NCI-H146 treated with DMSO at 0.1 percent for 48 hours (cell line): ENCODE measurements around the gene GPR148.
A peak's percentile ranks its signal among the peaks of the same experiment; 100 is the strongest.

Experiments used
- DNase-seq: peaks from one replicate; lab custom pipeline; 2025; ENCODE audit not compliant: unreplicated experiment; lab: John Stamatoyannopoulos, UW

GPR148 gene

DNA sequence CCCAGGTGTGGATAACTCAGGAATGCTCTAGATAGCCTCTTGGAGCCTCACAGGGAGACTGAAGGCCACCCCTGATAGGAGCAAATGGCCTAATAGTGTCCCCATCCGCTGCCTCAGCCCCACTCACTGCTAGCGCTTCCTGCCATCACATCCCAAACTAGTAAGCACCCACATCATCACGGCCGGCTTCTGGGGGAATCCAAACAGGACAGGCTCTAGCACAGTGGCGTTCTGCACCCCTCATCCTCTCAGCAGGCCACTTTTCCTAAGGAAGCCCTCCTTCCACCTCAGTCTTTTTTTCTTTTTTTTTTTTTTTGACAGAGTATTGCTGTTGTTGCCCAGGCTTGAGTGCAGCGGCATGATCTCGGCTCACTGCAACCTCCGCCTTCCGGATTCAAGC is 20.2 kb downstream of the GPR148 start:
- DNase-seq = no peak

GRCh38 chr2:130749641-130750040 is 20.8 kb downstream of the GPR148 start:
- DNase-seq = no peak

- DNase-seq = no peak
Measured at GRCh38 chr2:130754811-130755210, 25.9 kb downstream of the GPR148 start.

- peak; percentile 73 for DNase-seq
Measured at GRCh38 chr2:130755256-130756052, 26.6 kb downstream of the GPR148 start, which contains the start of gene AMER3. TSS of gene AMER3 (plus strand) at chr2:130755540. CDS start at chr2:130762073, 6,533 bp downstream.

DNA sequence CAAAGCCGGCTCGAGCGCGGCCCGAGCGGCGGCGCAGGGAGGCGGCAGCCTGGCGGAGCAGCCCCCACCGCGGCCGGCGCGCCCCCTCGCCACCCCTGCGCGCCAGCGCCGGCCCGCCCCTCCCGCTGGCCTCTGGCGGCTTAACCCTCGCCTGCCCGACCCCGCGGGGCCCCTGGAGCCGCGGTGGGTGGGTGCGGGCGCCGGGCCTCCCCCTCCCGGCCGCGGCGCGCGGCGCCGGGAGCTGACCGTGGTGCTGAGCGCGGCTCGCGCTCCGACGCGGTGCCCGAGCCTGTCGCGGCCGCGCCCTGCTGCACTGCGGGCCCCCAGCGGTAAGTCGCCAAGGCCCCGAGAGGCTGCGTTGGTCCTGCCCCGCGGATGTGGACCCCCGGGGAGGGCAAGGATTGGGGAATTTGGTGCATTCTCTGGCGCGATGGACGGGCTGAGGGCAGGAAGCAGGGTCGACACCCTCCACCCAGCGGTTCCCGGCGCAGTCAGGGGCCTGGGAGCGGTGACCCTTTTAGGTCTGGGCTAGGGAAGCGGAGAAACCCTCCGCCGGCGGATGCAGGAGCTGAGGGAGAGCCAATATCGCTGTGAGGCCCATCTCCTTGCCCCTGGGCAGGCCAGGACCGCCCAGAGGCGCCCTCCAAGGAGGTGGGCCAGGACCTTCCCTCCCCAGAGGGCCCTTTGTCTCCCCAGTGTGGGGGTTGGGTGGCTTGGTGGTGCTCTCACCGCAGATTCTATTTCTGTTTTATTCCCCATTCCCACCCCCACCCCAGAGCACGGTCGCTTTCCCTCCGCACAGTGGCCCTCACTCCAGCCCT is 27.4 kb downstream of the GPR148 start:
- DNase-seq = peak; percentile 19

DNA sequence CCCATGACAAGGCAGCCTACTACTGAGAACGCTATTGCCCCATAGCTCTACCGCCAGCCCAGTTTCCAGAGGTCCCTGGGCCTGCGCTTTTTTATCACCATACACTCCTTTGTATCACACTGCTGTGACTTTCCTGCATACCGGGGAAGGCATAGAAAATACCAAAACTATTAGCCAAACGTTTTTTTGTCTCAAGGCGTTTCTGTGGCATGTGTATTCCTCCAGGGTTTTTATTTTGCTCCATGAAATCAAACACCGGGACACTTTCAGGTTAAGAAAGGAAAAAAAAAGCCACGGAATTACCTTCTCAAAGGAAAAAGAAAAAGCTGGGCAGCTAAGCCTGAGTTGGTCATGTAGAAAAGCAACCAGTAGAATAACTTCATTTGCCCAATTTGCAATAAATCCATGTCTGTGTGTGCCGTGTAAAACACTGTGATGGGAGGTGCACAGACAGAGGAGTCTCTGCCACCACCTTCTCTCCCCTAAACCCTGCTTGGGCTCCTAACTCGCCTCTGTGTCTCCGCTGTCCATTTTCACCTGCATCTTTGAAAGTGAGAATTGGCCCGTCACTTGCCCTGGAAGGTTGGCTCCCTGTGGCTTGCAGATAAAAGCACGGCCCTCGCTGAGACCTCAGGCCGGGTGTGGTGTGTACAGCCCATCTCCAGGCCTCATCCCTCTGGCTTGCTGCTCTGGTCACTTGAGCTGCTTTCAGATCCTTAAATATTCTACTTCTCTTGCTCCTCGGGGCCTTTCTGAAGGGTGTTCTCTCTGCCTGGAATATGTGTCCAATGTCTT is 28.2 kb downstream of the GPR148 start:
- no peak for DNase-seq

DNA sequence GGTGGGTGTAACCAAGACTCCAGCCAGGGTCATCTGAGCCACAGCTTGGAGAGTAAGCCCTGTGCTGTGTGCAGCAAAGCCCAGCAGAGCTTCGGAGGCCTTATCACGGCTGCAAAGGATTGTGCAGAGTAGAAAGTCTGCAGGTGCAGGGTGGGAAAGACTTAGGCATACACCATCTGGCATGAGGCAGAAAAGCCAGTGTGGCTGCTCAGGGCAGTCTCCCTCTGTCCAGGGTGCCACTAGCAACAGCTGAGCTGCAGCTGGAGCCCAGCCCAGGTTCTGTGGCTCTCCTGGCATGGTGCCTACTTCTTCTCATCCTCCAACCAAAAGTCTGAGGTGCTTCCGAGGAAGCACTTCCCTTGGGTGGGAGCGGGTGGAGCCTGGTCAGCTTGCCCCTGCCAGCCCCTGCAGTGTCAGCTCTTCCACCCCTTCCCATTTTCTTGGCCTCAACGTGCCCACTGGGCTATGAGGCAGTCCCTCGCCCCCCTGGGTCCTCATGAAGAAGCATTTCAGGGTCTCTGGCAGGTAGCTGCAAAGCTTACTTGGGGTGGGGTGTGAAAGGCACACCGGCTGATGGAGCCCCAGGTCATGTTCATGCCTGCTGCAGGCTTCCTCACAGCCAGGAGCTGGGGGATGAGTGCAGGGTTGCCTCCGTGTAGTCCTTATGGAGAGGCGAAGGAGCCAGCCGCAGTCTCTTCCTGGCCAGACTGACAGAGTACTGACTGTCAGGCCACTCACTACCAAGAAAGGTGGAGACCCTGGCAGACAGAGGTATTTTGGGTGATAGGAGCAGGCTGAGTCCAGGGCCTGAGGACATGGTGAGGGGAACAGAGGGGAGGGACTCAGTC is 31.3 kb downstream of the GPR148 start:
- DNase-seq = no peak

DNA sequence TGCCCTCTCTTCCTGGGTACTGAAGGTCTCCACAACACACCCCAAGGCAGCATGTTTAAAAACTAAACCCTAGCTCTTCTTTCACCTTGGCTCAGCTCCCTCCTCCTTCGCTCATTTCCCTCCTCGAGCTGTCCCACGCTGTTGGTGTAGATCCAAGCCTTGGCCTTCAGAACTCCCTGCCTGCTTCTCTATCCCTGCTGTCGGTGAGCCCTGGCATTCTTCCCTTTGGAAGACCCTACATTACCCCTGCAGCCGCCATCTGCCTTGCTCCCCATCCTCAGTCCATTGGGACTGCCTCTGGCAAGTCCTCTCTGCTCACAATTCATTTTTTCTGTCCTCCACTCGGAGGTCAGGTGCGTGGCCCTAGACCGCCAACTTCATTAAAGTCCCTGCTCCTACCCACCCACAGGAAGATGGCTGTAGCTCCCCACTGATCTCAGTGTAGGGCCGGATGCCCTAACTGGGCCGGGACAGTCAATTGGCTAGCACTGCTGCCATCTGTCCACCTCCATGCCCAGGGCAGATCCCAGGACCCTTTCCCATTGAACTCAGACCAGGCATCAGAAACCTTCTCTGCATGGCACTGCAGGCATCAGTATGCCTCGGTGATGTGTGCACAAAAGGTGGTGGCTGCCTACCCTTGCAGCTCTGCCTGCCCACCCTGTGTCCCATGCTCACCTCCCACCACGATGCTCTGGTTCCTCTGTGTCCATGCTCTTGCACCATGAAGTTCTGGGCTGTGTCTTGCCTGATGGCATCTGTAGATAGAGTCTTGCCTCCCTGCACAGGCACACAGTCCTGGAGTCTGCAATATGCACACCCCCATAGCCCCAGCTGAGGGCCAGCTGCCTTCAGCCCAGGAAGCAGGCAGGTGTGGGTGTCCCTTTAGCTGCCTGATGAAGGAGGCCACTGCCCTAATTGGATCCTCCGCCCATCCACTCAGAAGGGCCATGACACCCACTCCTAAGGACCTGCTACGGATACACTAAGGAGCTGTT is 32.2 kb downstream of the GPR148 start:
- no peak for DNase-seq

DNA sequence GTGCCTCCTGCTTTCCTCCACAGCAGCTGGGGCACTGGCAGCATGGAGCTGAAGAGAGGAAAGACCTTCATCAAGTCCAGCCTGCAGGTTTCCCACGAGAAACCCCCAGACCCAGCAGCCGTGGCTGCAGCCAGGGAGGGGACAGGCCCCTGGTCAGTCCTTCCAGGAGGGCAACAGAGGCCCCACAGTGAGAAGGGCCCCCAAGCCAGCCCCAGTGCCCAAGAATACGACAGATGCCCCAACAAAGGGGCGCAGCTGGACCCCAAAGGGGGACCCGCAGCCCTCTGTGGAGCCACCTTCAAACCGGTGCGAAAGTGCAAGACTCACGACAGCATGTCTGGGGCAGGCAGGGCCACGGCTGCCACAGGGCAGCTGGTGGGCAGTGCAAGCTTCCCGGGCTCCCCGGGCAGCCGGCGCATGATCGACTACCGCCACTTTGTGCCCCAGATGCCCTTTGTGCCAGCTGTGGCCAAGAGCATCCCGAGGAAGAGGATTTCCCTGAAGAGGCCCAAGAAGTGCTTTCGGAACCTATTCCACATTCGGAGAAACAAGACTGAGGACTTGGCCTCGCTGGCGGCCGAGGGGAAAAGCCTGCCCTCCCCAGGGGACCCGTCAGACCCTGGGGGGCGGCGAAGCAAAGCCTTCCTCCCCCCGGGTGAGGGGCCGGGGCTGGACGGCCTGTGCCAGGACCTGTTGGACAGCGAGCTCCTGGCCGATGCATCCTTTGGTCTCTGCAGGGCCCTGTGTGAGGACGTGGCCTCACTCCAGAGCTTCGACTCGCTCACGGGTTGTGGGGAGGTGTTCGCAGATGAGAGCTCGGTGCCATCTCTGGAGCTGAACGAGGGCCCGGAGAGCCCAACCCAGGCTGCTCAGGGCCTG is 33.4 kb downstream of the GPR148 start:
- DNase-seq = no peak

- no peak for DNase-seq
Measured at GRCh38 chr2:130762910-130763385, 34.1 kb downstream of the GPR148 start.

- DNase-seq = no peak
Measured at GRCh38 chr2:130763405-130763804, 34.5 kb downstream of the GPR148 start.

GRCh38 chr2:130764035-130764820 is 35.4 kb downstream of the GPR148 start:
- no peak for DNase-seq

- DNase-seq = no peak
Measured at GRCh38 chr2:130764821-130765115, 35.9 kb downstream of the GPR148 start.

GRCh38 chr2:130765464-130765863 is 36.6 kb downstream of the GPR148 start:
- no peak for DNase-seq

DNA sequence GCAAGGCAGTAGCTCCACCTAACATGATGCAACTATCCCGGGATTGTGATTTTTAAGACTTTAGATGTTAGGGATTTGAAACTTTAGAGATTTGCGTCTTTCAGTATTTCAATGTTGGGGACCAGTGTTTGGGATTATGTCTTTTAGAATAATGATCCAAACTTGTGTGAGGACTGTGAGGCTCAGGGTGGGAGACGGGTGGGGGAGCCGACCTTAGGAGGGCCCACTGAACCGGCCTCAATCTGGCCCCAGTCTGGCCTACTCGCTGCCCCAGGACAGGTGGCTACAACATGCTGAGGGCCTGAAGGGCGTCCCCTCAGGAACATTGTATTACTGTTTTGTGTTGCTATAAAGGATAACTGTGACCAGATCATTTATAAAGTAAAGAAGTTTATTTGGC is 37.2 kb downstream of the GPR148 start:
- no peak for DNase-seq

DNA sequence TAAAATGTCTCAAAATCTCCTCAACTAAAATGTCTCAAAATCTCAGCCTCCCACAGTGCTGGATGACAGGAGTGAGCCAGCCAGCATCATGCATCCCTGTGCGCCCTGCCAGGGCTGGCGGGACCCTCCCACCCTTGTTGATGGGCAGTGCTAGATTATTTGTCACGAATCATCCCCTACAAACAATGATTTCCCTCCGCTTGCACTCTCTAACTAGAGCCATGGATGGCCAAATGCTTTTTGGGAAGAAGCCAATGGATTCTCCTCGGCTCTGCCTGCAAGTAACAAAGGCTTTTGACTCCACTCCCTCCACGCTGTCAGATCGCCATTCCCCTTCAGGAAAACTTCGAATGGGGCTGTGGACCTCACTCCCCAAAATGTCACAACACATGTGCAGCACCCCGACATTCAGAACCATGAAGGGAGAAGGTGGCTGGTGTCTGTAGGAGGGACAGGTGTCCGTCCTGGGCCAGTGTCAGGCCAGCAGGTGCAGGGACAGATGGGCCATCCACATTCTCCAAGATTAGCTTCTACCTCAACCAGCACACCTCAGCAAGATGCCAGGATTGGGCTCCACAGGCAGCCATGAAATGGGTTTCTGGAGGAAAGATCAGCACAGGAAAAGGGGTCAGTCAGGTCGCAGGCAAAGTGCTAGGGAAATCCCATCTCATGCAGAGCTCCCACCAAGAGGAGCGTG is 38.0 kb downstream of the GPR148 start:
- DNase-seq = no peak

GRCh38 chr2:130767408-130767775 is 38.5 kb downstream of the GPR148 start:
- no peak for DNase-seq
